ENCODE results near the gene KLHL11.
"Not testable (repeated sequence)": the region's sequence is repeated elsewhere in the genome, so short reads cannot be mapped to it uniquely, and the experiment has no call there.

Gene KLHL11

DNA sequence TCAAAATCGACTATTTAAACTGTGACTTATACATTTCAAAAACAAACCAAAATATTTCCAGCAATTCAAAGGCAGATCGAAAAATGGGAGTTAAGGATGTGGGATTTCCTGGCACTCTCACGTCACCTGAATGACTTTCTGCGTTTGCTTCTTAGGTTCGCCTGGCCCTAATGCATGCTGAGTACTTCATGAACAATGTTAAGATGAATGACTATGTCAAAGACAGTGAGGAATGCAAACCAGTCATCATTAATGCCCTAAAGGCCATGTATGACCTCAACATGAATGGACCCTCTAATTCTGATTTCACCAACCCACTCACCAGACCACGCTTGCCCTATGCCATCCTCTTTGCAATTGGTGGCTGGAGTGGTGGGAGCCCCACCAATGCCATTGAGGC, 20.3 kb downstream of the KLHL11 start:
- no peak for DNase-seq (ENCODE audit: low spot score)
- in situ Hi-C loops (cut with MboI; ENCODE audit: low sequenced_read_pairs, unreplicated experiment), result no loop called here
- TF ChIP-seq CTCF (IDR thresholded peaks at IDR 0.05; ENCODE audit: borderline replicate concordance, control extremely low read depth, extremely low read depth, insufficient read depth, missing control alignments), result no peak

GRCh38 chr17:41840781-41841180, 24.4 kb downstream of the KLHL11 start:
- DNase-seq (ENCODE audit: low spot score); in situ Hi-C loops (cut with MboI; ENCODE audit: low sequenced_read_pairs, unreplicated experiment): not testable (repeated sequence)

GRCh38 chr17:41839448-41839847, 25.8 kb downstream of the KLHL11 start:
- in situ Hi-C loops (cut with MboI; ENCODE audit: low sequenced_read_pairs, unreplicated experiment); DNase-seq (ENCODE audit: low spot score): not testable (repeated sequence)

DNA sequence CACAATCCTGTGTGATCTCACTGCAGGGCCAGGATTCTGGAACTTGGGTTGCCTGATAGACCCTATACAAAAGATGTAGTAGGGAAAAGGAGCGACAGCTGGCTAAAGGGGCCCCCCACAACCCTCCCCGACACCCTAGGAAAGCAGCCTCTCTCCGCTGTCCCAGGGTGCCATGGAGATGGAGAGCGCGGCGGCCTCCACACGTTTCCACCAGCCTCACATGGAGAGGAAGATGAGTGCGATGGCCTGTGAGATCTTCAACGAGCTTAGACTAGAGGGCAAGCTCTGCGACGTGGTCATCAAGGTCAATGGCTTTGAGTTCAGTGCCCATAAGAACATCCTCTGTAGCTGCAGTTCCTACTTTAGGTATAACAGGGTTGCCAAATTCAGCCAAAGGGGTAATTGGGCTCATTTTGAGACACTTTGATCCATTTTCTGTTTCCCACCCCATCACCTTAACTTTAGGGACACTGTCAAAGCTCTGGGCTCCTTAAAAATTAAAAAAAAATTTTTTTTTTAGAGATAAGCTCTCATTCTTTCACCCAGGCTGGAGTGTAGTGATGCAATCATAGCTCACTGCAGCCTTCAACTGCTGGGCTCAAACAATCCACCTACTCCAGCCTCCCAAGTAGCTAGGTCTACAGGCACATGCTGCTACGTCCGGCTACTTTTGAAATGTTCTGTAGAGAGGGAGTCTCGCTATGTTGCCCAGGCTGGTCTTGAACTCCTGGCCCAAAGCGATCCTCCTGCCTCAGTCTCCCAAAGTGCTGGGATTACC, 27.3 kb downstream of the KLHL11 start, which contains the start of gene KLHL10:
KLHL10 (plus strand) TSS at position 65 of the 778 bp plus-strand sequence; CDS start at position 173, 108 bp downstream.
- no peak for DNase-seq (ENCODE audit: low spot score)
- in situ Hi-C loops (cut with MboI; ENCODE audit: low sequenced_read_pairs, unreplicated experiment), result no loop called here

DNA sequence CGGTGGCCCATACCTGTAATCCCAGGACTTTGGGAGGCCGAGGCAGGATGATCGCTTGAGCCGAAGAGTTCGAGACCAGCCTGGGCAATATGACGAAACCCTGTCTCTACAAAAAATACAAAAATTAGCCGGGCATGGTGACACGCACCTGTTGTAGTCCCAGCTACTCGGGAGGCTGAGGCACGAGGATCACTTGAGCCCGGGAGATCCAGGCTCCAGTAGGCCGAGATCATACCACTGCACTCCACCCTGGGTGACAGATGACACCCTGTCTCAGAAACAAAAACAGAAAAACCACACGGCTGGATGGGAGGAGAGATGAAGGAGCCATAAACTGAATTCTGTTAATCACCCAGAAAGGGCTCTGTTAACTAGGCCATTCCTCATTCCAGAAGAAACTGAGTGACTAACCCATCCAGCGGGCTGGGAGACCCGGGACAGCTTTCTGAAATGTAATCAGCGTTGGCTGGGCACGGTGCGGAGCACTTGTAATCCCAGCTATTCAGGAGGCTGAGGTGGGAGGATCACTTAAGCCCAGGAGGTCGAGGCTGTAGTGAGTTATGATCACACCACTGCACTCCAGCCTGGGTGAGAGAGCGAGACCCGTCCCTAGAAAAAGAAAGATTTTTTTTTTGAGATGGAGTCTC, 28.6 kb downstream of the KLHL11 start:
- in situ Hi-C loops (cut with MboI; ENCODE audit: low sequenced_read_pairs, unreplicated experiment), result no loop called here

More for the DNA sequence above, 27.3 kb downstream of the KLHL11 start, which contains the start of gene KLHL10:
- no peak for TF ChIP-seq CTCF (IDR thresholded peaks at IDR 0.05; ENCODE audit: borderline replicate concordance, control extremely low read depth, extremely low read depth, insufficient read depth, missing control alignments)

DNA sequence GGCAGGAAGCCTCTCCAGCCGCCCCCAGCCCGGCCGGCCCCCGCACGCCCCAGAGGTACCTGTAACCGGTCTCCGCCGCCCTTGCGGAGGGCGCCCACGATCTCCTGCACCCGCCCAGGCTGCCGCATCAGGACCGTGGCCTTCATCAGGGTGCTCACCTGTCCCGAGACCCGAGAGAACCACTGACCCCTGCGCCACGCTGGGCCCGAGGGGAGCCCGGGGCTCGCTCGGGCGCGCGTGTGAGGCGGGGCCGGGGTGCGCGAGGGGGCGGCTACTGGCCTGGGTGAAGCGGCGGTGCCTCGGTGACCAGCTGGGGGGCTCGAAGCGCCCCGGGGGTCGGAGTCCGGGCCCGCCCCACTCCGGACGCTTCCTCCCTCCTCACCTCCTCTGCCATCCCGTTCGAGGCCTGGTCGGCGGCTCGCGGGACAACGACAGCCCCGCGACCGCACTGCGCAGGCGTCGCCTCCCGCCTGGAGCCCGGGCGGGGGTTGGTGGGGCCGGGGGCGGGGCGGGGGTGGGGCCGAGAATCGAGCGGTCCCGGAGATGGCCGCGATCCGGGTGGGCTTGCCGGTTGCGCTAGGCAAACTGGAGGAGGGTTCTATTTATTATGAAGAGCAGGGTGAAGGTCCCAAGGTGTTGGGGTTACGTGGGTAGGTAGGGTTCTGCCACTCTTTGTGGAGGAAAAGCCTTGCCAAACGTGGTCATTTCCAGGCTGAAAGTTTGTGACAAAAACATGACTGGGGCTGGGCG, 29.2 kb downstream of the KLHL11 start, which contains the start of gene NT5C3B:
NT5C3B (minus strand) TSS at position 433 of the 750 bp plus-strand sequence; CDS start at position 394, 39 bp downstream.
- TF ChIP-seq CTCF (IDR thresholded peaks at IDR 0.05; ENCODE audit: borderline replicate concordance, control extremely low read depth, extremely low read depth, insufficient read depth, missing control alignments), result no peak
- peak; percentile 90 for DNase-seq (ENCODE audit: low spot score)
- in situ Hi-C loops (cut with MboI; ENCODE audit: low sequenced_read_pairs, unreplicated experiment), result no loop called here

More for the DNA sequence above, 28.6 kb downstream of the KLHL11 start:
- DNase-seq (ENCODE audit: low spot score), result no peak
- TF ChIP-seq CTCF (IDR thresholded peaks at IDR 0.05; ENCODE audit: borderline replicate concordance, control extremely low read depth, extremely low read depth, insufficient read depth, missing control alignments), result no peak

GRCh38 chr17:41835214-41835799, 29.9 kb downstream of the KLHL11 start:
- no peak for TF ChIP-seq CTCF (IDR thresholded peaks at IDR 0.05; ENCODE audit: borderline replicate concordance, control extremely low read depth, extremely low read depth, insufficient read depth, missing control alignments)
- in situ Hi-C loops (cut with MboI; ENCODE audit: low sequenced_read_pairs, unreplicated experiment), result no loop called here
- no peak for DNase-seq (ENCODE audit: low spot score)

DNA sequence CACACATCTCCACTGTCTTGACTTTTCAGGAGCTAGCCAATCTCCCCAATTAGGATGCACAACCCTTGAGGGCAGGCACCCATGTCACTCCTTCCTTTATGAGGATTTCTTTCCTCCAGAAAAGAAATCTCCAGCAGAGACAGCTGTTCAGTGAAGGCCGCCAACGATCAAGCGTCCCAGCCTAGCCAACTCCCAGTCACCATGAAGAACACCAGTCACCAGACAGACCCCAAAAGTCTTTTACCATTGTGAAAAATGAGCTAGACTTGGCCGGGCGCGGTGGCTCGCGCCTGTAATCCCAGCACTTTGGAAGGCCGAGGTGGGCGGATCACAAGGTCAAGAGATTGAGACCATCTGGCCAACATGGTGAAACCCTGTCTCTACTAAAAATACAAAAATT, 35.3 kb downstream of the KLHL11 start:
- in situ Hi-C loops (cut with MboI; ENCODE audit: low sequenced_read_pairs, unreplicated experiment); DNase-seq (ENCODE audit: low spot score): not testable (repeated sequence)
